GM23338 (cell line): ENCODE results near the gene COMMD7. TPM values are rescaled to one million over a fixed set of nuclear protein-coding genes. Genes with fewer than 3 reads are reported as not detected.
A peak's percentile ranks its signal among the peaks of the same experiment; 100 is the strongest.

Experiments used
- ATAC-seq: fragments of 200-7000 bp; cut with Tn5 transposase; 3 replicates; pipeline ENCODE4 v1.9.1; 2020
- DNase-seq: peaks from one replicate; pipeline ENCODE4 v3.0.0-alpha.2; 2015; ENCODE audit warnings: low spot score
- H2AFZ ChIP-seq: fragments of 200-600 bp; sonication (generic); 2 replicates; pipeline ENCODE4 v1.8.0; 2016; ENCODE audit warnings: antibody characterized with exemption, mild to moderate bottlenecking, moderate library complexity
- H3F3A ChIP-seq: fragments of 200-600 bp; sonication (generic); replicated peaks from 2 replicates; pipeline ENCODE4 v1.8.0; 2017; ENCODE audit warnings: antibody characterized with exemption, mixed run types, low read depth
- H3K27ac ChIP-seq: fragments of 200-600 bp; sonication (generic); 2 replicates; pipeline ENCODE4 v1.6.1; 2016; ENCODE audit warnings: low read depth
- H3K27me3 ChIP-seq: fragments of 200-600 bp; sonication (generic); 2 replicates; pipeline ENCODE4 v1.8.0; 2016; ENCODE audit warnings: mild to moderate bottlenecking, mixed run types, moderate library complexity; ENCODE audit not compliant: insufficient read depth
- H3K36me3 ChIP-seq: fragments of 200-600 bp; sonication (generic); 2 replicates; pipeline ENCODE4 v1.8.0; 2016; ENCODE audit warnings: mild to moderate bottlenecking; ENCODE audit not compliant: insufficient read depth
- H3K4me1 ChIP-seq: fragments of 200-600 bp; sonication (generic); 2 replicates; pipeline ENCODE4 v1.8.0; 2016; ENCODE audit warnings: mild to moderate bottlenecking, moderate library complexity; ENCODE audit not compliant: insufficient read depth
- H3K4me2 ChIP-seq: fragments of 200-600 bp; sonication (generic); 2 replicates; pipeline ENCODE4 v1.7.1; 2017; ENCODE audit warnings: mixed run types
- H3K4me3 ChIP-seq: fragments of 200-600 bp; sonication (generic); 2 replicates; pipeline ENCODE4 v1.6.1; 2016; ENCODE audit warnings: mixed run types
- H3K79me2 ChIP-seq: fragments of 200-600 bp; sonication (generic); replicated peaks from 2 replicates; pipeline ENCODE4 v1.8.0; 2017; ENCODE audit warnings: mild to moderate bottlenecking; ENCODE audit not compliant: insufficient read depth
- H3K9me2 ChIP-seq: fragments of 200-600 bp; sonication (generic); 2 replicates; pipeline ENCODE4 v1.8.0; 2017; ENCODE audit not compliant: insufficient read depth
- H4K20me1 ChIP-seq: fragments of 200-600 bp; sonication (generic); replicated peaks from 2 replicates; pipeline ENCODE4 v1.8.0; 2017; ENCODE audit warnings: mild to moderate bottlenecking; ENCODE audit not compliant: insufficient read depth
- H3K27ac Mint-ChIP-seq: 2 replicates; pipeline ENCODE4 v1.8.0; 2020; ENCODE audit warnings: inconsistent platforms, mild to moderate bottlenecking, moderate library complexity, mixed read lengths
- H3K27me3 Mint-ChIP-seq: 3 replicates; pipeline ENCODE4 v1.8.0; 2022; ENCODE audit warnings: low read depth, mild to moderate bottlenecking, moderate library complexity, mixed read lengths, inconsistent platforms; ENCODE audit not compliant: insufficient read depth, poor library complexity
- H3K36me3 Mint-ChIP-seq: 3 replicates; pipeline ENCODE4 v1.8.0; 2021; ENCODE audit warnings: low read depth, mild to moderate bottlenecking, inconsistent platforms, moderate library complexity, mixed read lengths
- H3K4me1 Mint-ChIP-seq: 3 replicates; pipeline ENCODE4 v1.8.0; 2020; ENCODE audit warnings: mild to moderate bottlenecking, inconsistent platforms, mixed read lengths
- H3K4me3 Mint-ChIP-seq: 3 replicates; pipeline ENCODE4 v1.8.0; 2021; ENCODE audit warnings: moderate library complexity, mild to moderate bottlenecking, inconsistent platforms, mixed read lengths
- H3K9me3 Mint-ChIP-seq: 3 replicates; pipeline ENCODE4 v1.8.0; 2020; ENCODE audit warnings: moderate library complexity, mild to moderate bottlenecking, inconsistent platforms, mixed read lengths
- CREB1 ChIP-seq: fragments of 250-450 bp; sonication (Bioruptor Pico); IDR thresholded peaks from 2 replicates; pipeline ENCODE4 v1.5.0; 2020; ENCODE audit warnings: low read depth, mild to moderate bottlenecking, moderate library complexity
- JUNB ChIP-seq: IDR thresholded peaks from one replicate; pipeline ENCODE4 v1.6.1; 2016; ENCODE audit warnings: antibody characterized with exemption; ENCODE audit not compliant: unreplicated experiment
- NANOG ChIP-seq: IDR thresholded peaks from 2 replicates; pipeline ENCODE4 v1.6.1; 2016; ENCODE audit warnings: antibody characterized with exemption, borderline replicate concordance
- POLR2AphosphoS5 ChIP-seq: IDR thresholded peaks from 2 replicates; pipeline ENCODE4 v1.6.1; 2016; ENCODE audit warnings: antibody characterized with exemption, low read depth
- ZNF114 ChIP-seq: fragments of 250-450 bp; sonication (Bioruptor Pico); IDR thresholded peaks from 2 replicates; pipeline ENCODE4 v1.5.0; 2020; ENCODE audit warnings: mild to moderate bottlenecking, moderate library complexity
- ZNF331 ChIP-seq: fragments of 250-450 bp; sonication (Bioruptor Pico); IDR thresholded peaks from 2 replicates; pipeline ENCODE4 v1.5.0; 2020; ENCODE audit warnings: low read depth, mild to moderate bottlenecking, moderate library complexity
- polyA plus RNA-seq: library from polyadenylated mRNA; unstranded; fragments of >200 nt; fragmentation: Nextera tagmentation; extraction: Ambion mirVana; gene quantifications from 2 replicates; pipeline ENCODE4 v1.2.1, GENCODE V29; 2016
- total RNA-seq: library from RNA; depleted of rRNA; stranded (reverse); fragments of >200 nt; shearing (Covaris generic); gene quantifications from 2 replicates; pipeline ENCODE4 v1.2.3, GENCODE V29; 2014
- TF ChIP-seq, protein P1 (sequence below): fragments of 250-450 bp; sonication (Bioruptor Pico); IDR thresholded peaks from 2 replicates; pipeline ENCODE4 v1.5.0; 2020; ENCODE audit warnings: mild to moderate bottlenecking, moderate library complexity
- TF ChIP-seq, protein P2 (sequence below), 2 experiments: fragments of 200-600 bp in 1 of 2; sonication (generic) in 1 of 2; conservative IDR thresholded peaks; 2 replicates each; pipeline versions ENCODE4 v1.5.1 to v1.6.1; 2016 to 2017; ENCODE audit warnings: antibody characterized with exemption in 2 of 2, low read depth in 2 of 2, mild to moderate bottlenecking in 2 of 2, moderate library complexity in 1 of 2
- TF ChIP-seq, protein P3 (sequence below): IDR thresholded peaks from one replicate; pipeline ENCODE4 v1.6.1; 2018; ENCODE audit warnings: antibody characterized with exemption; ENCODE audit not compliant: unreplicated experiment
- TF ChIP-seq, protein P4 (sequence below): IDR thresholded peaks from 2 replicates; pipeline ENCODE4 v1.6.1; 2016; ENCODE audit warnings: antibody characterized with exemption

The COMMD7 gene
- total and polyA plus RNA-seq, 2 experiments from 2014 or later, result 67.3 to 86.4 TPM

DNA sequence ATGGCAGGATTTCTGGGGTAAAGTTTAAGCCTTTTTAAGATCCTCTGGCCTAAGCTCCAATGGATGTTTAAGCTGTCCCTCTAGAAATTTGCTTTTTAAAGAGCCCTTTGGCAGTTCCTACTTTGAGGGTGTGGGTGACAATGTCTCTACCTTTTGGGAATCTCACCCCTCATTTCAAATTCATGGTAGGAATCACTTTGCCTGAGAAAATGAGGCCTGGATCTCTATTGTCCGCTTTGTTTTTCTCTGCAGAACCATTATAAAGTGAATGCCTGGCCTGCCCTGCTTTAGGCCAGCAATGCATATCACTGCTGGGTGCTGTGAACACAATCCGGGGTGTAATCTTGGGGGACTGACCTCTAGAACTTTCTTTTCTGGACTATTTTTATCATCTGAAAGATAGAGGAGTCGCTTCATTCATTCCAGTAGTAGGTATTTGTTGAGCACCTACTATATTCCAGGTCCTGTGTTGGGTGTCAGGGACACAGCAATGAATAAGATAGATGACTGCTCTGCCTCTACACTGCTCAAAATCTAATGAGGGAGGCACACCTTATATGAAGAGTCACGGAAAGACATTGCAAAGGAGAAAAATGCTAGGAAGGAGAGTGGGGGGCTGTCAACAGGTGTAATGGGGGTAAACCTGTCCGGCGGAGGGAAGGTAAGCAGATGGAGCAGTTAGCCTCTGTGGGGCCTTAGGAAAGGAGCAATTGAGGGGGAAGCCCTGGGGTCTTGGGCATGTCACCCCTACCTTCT, 8.6 kb upstream of the COMMD7 start:
- Histone ChIP-seq H3K79me2 (peaks cover 32% of the 10 kb centered on the region), H3F3A (peaks cover 15% of the 10 kb centered on the region), H2AFZ (no peak overlapping the region), H3K36me3 (no peaks in the 10 kb centered on the region), H4K20me1 (no peaks in the 10 kb centered on the region), H3K9me2 (no peaks in the 10 kb centered on the region), H3K4me2 (peak overlapping the region; percentile 40), H3K4me1 (peaks cover 78% of the 10 kb centered on the region), H3K27me3 (no peaks in the 10 kb centered on the region), H3K27ac (peak overlapping the region; percentile 95), H3K4me3 (peak overlapping the region; percentile 29)
- Mint-ChIP-seq H3K9me3 (no peaks in the 10 kb centered on the region), H3K27me3 (peaks cover 10% of the 10 kb centered on the region), H3K4me3 (peak overlapping the region; percentile 7; the same call in 2 of the 3 replicates), H3K36me3 (no peaks in the 10 kb centered on the region), H3K4me1 (peaks cover 63% of the 10 kb centered on the region), H3K27ac (peak overlapping the region; percentile 91)
- DNase-seq, result peak; percentile 90
- TF ChIP-seq, protein P1, sequence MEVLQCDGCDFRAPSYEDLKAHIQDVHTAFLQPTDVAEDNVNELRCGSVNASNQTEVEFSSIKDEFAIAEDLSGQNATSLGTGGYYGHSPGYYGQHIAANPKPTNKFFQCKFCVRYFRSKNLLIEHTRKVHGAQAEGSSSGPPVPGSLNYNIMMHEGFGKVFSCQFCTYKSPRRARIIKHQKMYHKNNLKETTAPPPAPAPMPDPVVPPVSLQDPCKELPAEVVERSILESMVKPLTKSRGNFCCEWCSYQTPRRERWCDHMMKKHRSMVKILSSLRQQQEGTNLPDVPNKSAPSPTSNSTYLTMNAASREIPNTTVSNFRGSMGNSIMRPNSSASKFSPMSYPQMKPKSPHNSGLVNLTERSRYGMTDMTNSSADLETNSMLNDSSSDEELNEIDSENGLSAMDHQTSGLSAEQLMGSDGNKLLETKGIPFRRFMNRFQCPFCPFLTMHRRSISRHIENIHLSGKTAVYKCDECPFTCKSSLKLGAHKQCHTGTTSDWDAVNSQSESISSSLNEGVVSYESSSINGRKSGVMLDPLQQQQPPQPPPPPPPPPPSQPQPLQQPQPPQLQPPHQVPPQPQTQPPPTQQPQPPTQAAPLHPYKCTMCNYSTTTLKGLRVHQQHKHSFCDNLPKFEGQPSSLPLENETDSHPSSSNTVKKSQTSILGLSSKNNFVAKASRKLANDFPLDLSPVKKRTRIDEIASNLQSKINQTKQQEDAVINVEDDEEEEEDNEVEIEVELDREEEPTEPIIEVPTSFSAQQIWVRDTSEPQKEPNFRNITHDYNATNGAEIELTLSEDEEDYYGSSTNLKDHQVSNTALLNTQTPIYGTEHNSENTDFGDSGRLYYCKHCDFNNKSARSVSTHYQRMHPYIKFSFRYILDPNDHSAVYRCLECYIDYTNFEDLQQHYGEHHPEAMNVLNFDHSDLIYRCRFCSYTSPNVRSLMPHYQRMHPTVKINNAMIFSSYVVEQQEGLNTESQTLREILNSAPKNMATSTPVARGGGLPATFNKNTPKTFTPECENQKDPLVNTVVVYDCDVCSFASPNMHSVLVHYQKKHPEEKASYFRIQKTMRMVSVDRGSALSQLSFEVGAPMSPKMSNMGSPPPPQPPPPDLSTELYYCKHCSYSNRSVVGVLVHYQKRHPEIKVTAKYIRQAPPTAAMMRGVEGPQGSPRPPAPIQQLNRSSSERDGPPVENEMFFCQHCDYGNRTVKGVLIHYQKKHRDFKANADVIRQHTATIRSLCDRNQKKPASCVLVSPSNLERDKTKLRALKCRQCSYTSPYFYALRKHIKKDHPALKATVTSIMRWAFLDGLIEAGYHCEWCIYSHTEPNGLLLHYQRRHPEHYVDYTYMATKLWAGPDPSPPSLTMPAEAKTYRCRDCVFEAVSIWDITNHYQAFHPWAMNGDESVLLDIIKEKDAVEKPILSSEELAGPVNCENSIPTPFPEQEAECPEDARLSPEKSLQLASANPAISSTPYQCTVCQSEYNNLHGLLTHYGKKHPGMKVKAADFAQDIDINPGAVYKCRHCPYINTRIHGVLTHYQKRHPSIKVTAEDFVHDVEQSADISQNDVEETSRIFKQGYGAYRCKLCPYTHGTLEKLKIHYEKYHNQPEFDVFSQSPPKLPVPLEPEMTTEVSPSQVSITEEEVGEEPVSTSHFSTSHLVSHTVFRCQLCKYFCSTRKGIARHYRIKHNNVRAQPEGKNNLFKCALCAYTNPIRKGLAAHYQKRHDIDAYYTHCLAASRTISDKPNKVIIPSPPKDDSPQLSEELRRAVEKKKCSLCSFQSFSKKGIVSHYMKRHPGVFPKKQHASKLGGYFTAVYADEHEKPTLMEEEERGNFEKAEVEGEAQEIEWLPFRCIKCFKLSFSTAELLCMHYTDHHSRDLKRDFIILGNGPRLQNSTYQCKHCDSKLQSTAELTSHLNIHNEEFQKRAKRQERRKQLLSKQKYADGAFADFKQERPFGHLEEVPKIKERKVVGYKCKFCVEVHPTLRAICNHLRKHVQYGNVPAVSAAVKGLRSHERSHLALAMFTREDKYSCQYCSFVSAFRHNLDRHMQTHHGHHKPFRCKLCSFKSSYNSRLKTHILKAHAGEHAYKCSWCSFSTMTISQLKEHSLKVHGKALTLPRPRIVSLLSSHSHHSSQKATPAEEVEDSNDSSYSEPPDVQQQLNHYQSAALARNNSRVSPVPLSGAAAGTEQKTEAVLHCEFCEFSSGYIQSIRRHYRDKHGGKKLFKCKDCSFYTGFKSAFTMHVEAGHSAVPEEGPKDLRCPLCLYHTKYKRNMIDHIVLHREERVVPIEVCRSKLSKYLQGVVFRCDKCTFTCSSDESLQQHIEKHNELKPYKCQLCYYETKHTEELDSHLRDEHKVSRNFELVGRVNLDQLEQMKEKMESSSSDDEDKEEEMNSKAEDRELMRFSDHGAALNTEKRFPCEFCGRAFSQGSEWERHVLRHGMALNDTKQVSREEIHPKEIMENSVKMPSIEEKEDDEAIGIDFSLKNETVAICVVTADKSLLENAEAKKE, result peak; percentile 4; the same call in 1 of the 2 replicates
- TF ChIP-seq, protein P2, sequence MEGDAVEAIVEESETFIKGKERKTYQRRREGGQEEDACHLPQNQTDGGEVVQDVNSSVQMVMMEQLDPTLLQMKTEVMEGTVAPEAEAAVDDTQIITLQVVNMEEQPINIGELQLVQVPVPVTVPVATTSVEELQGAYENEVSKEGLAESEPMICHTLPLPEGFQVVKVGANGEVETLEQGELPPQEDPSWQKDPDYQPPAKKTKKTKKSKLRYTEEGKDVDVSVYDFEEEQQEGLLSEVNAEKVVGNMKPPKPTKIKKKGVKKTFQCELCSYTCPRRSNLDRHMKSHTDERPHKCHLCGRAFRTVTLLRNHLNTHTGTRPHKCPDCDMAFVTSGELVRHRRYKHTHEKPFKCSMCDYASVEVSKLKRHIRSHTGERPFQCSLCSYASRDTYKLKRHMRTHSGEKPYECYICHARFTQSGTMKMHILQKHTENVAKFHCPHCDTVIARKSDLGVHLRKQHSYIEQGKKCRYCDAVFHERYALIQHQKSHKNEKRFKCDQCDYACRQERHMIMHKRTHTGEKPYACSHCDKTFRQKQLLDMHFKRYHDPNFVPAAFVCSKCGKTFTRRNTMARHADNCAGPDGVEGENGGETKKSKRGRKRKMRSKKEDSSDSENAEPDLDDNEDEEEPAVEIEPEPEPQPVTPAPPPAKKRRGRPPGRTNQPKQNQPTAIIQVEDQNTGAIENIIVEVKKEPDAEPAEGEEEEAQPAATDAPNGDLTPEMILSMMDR (conservative IDR thresholded peaks at IDR 0.05; ENCODE audit: low read depth in 2 of 2), result no peak
- no peak for TF ChIP-seq ZNF331 (CRISPR knock-in tag)
- no peak for TF ChIP-seq CREB1
- TF ChIP-seq, protein P3, sequence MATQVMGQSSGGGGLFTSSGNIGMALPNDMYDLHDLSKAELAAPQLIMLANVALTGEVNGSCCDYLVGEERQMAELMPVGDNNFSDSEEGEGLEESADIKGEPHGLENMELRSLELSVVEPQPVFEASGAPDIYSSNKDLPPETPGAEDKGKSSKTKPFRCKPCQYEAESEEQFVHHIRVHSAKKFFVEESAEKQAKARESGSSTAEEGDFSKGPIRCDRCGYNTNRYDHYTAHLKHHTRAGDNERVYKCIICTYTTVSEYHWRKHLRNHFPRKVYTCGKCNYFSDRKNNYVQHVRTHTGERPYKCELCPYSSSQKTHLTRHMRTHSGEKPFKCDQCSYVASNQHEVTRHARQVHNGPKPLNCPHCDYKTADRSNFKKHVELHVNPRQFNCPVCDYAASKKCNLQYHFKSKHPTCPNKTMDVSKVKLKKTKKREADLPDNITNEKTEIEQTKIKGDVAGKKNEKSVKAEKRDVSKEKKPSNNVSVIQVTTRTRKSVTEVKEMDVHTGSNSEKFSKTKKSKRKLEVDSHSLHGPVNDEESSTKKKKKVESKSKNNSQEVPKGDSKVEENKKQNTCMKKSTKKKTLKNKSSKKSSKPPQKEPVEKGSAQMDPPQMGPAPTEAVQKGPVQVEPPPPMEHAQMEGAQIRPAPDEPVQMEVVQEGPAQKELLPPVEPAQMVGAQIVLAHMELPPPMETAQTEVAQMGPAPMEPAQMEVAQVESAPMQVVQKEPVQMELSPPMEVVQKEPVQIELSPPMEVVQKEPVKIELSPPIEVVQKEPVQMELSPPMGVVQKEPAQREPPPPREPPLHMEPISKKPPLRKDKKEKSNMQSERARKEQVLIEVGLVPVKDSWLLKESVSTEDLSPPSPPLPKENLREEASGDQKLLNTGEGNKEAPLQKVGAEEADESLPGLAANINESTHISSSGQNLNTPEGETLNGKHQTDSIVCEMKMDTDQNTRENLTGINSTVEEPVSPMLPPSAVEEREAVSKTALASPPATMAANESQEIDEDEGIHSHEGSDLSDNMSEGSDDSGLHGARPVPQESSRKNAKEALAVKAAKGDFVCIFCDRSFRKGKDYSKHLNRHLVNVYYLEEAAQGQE, result no peak
- TF ChIP-seq NANOG, result peak; percentile 99
- no peak for TF ChIP-seq JUNB
- TF ChIP-seq, protein P4, sequence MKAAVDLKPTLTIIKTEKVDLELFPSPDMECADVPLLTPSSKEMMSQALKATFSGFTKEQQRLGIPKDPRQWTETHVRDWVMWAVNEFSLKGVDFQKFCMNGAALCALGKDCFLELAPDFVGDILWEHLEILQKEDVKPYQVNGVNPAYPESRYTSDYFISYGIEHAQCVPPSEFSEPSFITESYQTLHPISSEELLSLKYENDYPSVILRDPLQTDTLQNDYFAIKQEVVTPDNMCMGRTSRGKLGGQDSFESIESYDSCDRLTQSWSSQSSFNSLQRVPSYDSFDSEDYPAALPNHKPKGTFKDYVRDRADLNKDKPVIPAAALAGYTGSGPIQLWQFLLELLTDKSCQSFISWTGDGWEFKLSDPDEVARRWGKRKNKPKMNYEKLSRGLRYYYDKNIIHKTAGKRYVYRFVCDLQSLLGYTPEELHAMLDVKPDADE, result 0 out of 2 replicates have a peak, but pooled peaks have one; percentile 45
- TF ChIP-seq ZNF114 (CRISPR knock-in tag), result no peak
- peak; percentile 69 for TF ChIP-seq POLR2AphosphoS5
- ATAC-seq, result peak; percentile 73
